Upper lobe of left lung (tissue), 4 donors: ENCODE measurements around the gene KCNMA1.

Experiments
- EP300 ChIP-seq, 4 donors: sonication (generic); formaldehyde crosslinking; IDR thresholded peaks; one replicate each; pipeline ENCODE4 v1.5.1; 2017; ENCODE audit warnings: antibody characterized with exemption in 4 of 4, control low read depth in 2 of 4
- POLR2A ChIP-seq, 4 donors: fragments of 450-650 bp; IDR thresholded peaks; one replicate each; pipeline ENCODE4 v1.5.1; 2016 to 2017; ENCODE audit warnings: antibody characterized with exemption in 4 of 4, mild to moderate bottlenecking in 2 of 4
- POLR2AphosphoS5 ChIP-seq, 2 donors: sonication (generic); formaldehyde crosslinking; IDR thresholded peaks; one replicate each; pipeline ENCODE4 v1.5.1; 2017; ENCODE audit warnings: antibody characterized with exemption in 2 of 2
- TF ChIP-seq, protein P1 (sequence below), 6 experiments: fragments of 450-650 bp in 4 of 6; fragments of 200-600 bp in 2 of 6; sonication (generic) in 2 of 6; IDR thresholded peaks; one replicate each; pipeline ENCODE4 v1.5.1; 2016 to 2019; ENCODE audit warnings: antibody characterized with exemption in 6 of 6

DNA sequence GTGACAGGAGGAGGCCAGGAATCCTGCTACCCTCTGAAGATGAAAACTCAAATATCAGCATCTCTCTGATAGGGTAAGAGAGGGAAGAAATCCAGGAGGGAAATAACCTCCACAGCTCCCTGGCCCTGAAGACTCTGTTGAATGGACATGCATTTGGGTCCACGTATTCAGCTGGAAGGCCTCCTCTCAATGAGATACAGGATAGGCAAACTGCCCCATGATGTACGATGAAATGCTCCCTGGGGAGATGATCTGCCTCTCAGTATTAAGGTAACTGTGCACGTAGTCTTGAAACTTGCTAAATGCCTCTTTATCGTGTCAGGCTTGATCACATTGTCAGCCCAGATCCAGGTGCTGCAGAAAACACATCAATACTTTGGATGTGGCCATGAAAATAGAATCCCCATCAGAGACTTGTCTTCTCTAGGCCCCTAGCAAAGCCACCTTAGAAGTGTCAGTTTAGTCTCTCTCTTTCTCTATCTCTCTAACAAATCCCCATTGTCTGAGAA, 384.0 kb downstream of the KCNMA1 start:
- TF ChIP-seq, protein P1, sequence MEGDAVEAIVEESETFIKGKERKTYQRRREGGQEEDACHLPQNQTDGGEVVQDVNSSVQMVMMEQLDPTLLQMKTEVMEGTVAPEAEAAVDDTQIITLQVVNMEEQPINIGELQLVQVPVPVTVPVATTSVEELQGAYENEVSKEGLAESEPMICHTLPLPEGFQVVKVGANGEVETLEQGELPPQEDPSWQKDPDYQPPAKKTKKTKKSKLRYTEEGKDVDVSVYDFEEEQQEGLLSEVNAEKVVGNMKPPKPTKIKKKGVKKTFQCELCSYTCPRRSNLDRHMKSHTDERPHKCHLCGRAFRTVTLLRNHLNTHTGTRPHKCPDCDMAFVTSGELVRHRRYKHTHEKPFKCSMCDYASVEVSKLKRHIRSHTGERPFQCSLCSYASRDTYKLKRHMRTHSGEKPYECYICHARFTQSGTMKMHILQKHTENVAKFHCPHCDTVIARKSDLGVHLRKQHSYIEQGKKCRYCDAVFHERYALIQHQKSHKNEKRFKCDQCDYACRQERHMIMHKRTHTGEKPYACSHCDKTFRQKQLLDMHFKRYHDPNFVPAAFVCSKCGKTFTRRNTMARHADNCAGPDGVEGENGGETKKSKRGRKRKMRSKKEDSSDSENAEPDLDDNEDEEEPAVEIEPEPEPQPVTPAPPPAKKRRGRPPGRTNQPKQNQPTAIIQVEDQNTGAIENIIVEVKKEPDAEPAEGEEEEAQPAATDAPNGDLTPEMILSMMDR (IDR thresholded peaks at IDR 0.05) = no peak
- TF ChIP-seq POLR2A (IDR thresholded peaks at IDR 0.05) (no peak), EP300 (IDR thresholded peaks at IDR 0.05) (no peak), POLR2AphosphoS5 (IDR thresholded peaks at IDR 0.05) (no peak)
